ENCODE measurements around the gene GADD45G.

Gene GADD45G

DNA sequence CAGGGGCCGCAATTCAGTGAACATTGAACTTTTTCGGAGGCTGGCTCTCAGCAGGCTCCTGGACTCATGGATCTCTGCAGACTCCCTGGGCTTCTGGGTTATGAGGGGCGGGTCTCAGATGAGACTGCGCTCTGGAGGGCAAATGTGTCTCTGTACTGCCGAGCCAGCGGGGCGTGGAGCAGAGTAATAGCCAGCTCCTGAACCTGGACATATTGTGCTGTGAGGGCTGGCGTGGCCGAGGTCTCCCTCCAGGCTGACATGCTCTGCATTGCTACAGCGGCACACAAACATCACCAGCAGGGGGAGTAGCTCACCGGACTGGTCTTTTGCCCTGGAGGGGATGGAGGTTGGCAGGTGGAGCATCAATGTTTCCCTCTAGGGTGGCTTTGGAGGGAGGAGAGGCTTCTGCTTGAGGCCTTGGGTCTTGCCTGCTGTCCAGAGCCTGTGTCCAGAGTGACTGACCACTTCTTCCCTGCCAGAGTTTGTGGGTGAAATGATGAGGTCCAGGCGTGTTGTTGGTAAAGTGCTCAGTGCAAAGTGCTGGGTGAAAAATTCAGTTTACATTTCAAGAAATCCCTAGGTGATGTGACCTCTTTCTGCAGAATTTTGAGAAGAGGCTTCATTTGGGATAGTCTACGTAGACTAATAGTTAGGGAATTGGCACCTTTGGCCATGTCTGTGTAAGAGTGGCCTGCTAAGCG lies 10.9 kb upstream of the GADD45G start:
- Histone ChIP-seq H3K4me1 (ENCODE audit: control insufficient read depth, insufficient read depth, low read length) (peaks cover 10% of the 10 kb centered on the region; the same call in 1 of the 2 replicates), H3K27me3 (ENCODE audit: control insufficient read depth, insufficient read depth, low read length) (no peaks in the 10 kb centered on the region), H3K36me3 (ENCODE audit: control insufficient read depth, insufficient read depth, low read length) (no peaks in the 10 kb centered on the region), H3K27ac (ENCODE audit: low read depth, low read length) (no peak overlapping the region), H3K9me3 (ENCODE audit: control insufficient read depth, insufficient read depth, low read length) (no peaks in the 10 kb centered on the region), H3K9ac (ENCODE audit: low read depth, low read length) (no peak overlapping the region), H3K4me3 (ENCODE audit: low read depth, low read length) (no peak overlapping the region)

DNA sequence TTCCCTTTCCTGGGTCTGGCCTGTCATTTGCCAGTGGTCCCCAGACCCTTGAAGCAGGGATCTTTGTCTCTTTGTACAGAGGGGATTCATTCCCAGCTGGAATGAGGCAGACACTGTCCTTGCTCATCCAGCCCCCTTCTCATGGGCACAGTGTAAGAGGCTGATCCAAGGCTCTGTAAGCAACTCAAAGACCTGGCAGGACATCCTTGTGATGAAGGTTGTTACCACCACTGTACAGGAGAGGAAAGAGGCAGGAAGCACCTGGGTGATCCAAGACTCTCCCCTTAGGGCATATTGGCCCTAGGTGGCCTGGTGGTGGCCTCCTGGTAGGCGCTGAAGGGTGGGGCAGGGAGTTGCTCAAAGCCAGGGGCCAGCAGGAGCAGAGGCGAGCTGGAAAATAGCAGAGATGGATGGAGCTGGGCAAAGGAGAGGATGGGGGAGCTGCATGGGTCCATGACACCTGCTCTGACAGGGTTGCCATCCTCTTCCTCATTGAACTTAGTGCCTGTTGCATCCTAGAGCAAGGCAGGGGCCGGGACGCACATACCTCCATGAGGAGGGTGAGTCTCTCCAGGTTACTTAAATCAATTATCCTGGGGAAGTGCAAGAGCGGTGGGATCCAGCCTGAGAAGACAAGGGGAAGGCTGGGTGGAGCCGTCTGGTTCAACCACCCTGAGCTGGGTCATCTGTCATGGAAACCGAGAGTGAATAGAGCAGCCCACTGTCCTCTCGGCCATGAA lies 9.8 kb upstream of the GADD45G start:
- Histone ChIP-seq H3K27me3 (ENCODE audit: control insufficient read depth, insufficient read depth, low read length) (no peaks in the 10 kb centered on the region), H3K36me3 (ENCODE audit: control insufficient read depth, insufficient read depth, low read length) (no peaks in the 10 kb centered on the region), H3K27ac (ENCODE audit: low read depth, low read length) (no peak overlapping the region), H3K4me3 (ENCODE audit: low read depth, low read length) (no peak overlapping the region), H3K4me1 (ENCODE audit: control insufficient read depth, insufficient read depth, low read length) (peaks cover 10% of the 10 kb centered on the region; the same call in 1 of the 2 replicates), H3K9me3 (ENCODE audit: control insufficient read depth, insufficient read depth, low read length) (no peaks in the 10 kb centered on the region), H3K9ac (ENCODE audit: low read depth, low read length) (no peak overlapping the region)

DNA sequence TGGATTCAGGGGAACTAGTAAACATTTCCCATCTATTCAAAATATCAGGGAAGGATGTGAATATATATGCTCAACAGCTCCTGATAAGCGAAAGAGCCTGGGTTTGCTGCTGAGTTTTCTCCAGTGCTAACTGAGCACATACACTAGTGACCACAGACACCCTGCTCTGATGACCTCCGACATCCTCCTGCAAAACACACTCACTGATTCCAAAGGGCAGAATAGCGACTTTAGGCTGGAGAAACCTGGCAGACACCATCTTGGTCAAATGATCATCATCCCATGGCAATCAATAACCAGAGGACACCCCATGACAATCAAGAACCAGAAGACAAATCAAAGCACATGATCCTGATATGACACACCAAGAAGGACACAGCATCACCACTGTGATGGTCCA lies 9.2 kb upstream of the GADD45G start:
- H3K9ac ChIP-seq (ENCODE audit: low read depth, low read length): no peak overlapping the region
- H3K9me3 ChIP-seq (ENCODE audit: control insufficient read depth, insufficient read depth, low read length): no peaks in the 10 kb centered on the region

DNA sequence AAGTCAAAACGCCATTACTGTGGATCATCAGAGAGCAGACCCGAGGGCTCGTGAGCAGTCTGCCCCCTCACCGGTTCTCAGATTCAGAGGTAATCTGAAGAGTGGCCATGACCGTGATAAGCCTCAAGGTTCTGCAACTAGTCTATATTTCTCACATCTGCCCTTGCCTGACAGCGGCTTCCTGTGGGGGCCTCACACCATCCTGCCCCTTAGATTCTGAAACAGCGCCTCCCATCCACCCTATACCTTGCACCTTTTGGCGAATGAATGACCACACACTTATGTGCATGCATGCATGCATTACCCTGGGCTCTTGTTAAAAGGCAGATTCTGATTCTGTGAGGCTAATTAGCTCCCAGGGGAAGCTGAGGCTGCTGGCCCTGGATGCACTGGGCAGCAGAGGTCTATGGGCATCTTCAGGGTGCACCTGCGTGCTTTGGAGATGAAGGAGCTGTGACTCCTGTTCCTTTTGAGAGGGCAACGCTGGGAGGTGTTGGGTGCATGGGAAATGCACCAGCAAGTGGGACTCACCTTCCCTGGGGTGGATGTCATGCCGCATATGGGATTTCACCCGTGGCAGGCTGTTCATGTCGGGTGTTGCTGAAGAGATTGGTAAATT lies 7.8 kb upstream of the GADD45G start:
- H3K27ac ChIP-seq (ENCODE audit: low read depth, low read length): no peak overlapping the region

More for the DNA sequence above, 9.2 kb upstream of the GADD45G start:
- no peaks in the 10 kb centered on the region for H3K36me3 ChIP-seq (ENCODE audit: control insufficient read depth, insufficient read depth, low read length)
- H3K4me3 ChIP-seq (ENCODE audit: low read depth, low read length): no peak overlapping the region
- H3K27me3 ChIP-seq (ENCODE audit: control insufficient read depth, insufficient read depth, low read length): no peaks in the 10 kb centered on the region
- H3K4me1 ChIP-seq (ENCODE audit: control insufficient read depth, insufficient read depth, low read length): peaks cover 10% of the 10 kb centered on the region; the same call in 1 of the 2 replicates
- no peak overlapping the region for H3K27ac ChIP-seq (ENCODE audit: low read depth, low read length)

DNA sequence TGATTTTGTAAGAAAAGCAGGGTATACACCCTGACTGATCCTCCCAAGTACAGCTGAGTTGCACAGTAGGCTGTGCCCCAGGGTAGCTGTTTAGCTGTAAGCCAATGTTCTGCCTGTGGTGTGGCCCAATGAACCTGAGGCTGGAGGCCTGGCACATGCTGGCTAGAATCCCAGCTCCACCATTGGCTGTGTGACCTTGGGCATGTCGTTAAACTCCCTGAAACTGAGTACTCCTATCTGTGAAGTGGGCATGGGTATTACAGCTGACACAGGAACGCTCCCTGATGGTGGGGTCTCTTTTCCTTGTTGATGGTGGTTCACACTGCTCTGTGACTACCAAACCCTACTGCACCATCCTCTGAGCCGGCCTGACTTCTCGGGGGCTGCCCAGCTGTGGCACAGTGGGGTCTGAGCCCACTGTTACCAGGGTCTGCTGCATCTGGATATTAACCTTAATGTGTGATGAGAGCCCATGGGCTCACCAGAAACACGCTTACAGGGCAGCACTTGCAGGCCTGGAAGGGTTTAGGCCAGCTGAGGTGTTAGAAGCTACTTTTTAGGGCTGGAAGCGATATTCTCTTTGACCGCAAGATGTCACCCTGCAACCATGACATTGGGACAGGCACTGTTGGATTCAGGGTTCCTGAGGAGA lies 7.0 kb upstream of the GADD45G start:
- H3K36me3 ChIP-seq (ENCODE audit: control insufficient read depth, insufficient read depth, low read length): no peaks in the 10 kb centered on the region

More for the DNA sequence above, 7.8 kb upstream of the GADD45G start:
- Histone ChIP-seq H3K27me3 (ENCODE audit: control insufficient read depth, insufficient read depth, low read length) (no peaks in the 10 kb centered on the region), H3K4me3 (ENCODE audit: low read depth, low read length) (no peak overlapping the region), H3K36me3 (ENCODE audit: control insufficient read depth, insufficient read depth, low read length) (no peaks in the 10 kb centered on the region), H3K9ac (ENCODE audit: low read depth, low read length) (no peak overlapping the region), H3K9me3 (ENCODE audit: control insufficient read depth, insufficient read depth, low read length) (no peaks in the 10 kb centered on the region), H3K4me1 (ENCODE audit: control insufficient read depth, insufficient read depth, low read length) (peaks cover 11% of the 10 kb centered on the region; the same call in 1 of the 2 replicates)

DNA sequence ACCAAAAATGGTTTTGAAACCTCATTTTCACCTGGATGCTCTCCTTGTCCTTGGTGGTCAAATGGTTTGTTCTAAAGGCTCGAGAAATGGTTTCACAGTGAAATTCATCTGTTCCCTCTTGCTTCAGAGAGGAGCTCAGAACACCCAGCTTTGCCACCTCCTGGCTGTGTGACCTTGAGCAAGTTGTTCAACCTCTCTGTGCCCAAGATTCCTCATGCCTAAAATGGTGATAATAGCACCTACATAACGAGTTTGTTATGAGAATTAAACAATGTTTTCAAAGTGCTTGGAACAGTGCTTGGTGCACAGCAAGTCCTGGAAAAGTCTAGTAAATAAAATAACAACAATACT lies 6.5 kb upstream of the GADD45G start:
- Histone ChIP-seq H3K36me3 (ENCODE audit: control insufficient read depth, insufficient read depth, low read length) (no peaks in the 10 kb centered on the region), H3K4me1 (ENCODE audit: control insufficient read depth, insufficient read depth, low read length) (peaks cover 10% of the 10 kb centered on the region; the same call in 1 of the 2 replicates), H3K9ac (ENCODE audit: low read depth, low read length) (no peak overlapping the region), H3K27ac (ENCODE audit: low read depth, low read length) (no peak overlapping the region), H3K27me3 (ENCODE audit: control insufficient read depth, insufficient read depth, low read length) (no peaks in the 10 kb centered on the region), H3K4me3 (ENCODE audit: low read depth, low read length) (no peak overlapping the region), H3K9me3 (ENCODE audit: control insufficient read depth, insufficient read depth, low read length) (no peaks in the 10 kb centered on the region)

More for the DNA sequence above, 7.0 kb upstream of the GADD45G start:
- no peak overlapping the region for H3K27ac ChIP-seq (ENCODE audit: low read depth, low read length)
- H3K9me3 ChIP-seq (ENCODE audit: control insufficient read depth, insufficient read depth, low read length): no peaks in the 10 kb centered on the region
- H3K27me3 ChIP-seq (ENCODE audit: control insufficient read depth, insufficient read depth, low read length): no peaks in the 10 kb centered on the region
- no peak overlapping the region for H3K9ac ChIP-seq (ENCODE audit: low read depth, low read length)
- peaks cover 12% of the 10 kb centered on the region; the same call in 1 of the 2 replicates for H3K4me1 ChIP-seq (ENCODE audit: control insufficient read depth, insufficient read depth, low read length)
- no peak overlapping the region for H3K4me3 ChIP-seq (ENCODE audit: low read depth, low read length)

DNA sequence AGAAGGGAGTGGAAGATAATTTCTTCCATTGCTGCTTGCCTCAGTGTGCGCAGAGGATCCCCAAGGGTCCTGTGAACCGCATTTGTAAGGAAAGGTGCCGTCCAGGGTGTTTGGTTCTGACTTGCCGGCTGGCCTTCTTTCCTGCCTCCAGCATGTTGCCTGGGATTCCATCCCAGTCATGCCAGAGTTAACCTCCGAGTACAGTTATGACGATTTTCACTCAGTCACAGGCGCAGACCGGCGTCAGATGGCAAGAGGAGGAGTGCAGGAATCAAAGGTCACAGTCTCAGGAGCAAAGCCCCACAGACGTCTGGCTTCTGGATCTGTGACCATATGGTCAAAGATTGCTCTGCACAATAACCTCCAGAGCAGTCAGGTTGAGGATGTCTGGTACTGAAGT lies 5.9 kb upstream of the GADD45G start:
- no peaks in the 10 kb centered on the region for H3K27me3 ChIP-seq (ENCODE audit: control insufficient read depth, insufficient read depth, low read length)
- no peaks in the 10 kb centered on the region for H3K9me3 ChIP-seq (ENCODE audit: control insufficient read depth, insufficient read depth, low read length)
- peaks cover 10% of the 10 kb centered on the region; the same call in 1 of the 2 replicates for H3K4me1 ChIP-seq (ENCODE audit: control insufficient read depth, insufficient read depth, low read length)
- H3K27ac ChIP-seq (ENCODE audit: low read depth, low read length): no peak overlapping the region
- H3K4me3 ChIP-seq (ENCODE audit: low read depth, low read length): no peak overlapping the region
- no peaks in the 10 kb centered on the region for H3K36me3 ChIP-seq (ENCODE audit: control insufficient read depth, insufficient read depth, low read length)
- H3K9ac ChIP-seq (ENCODE audit: low read depth, low read length): no peak overlapping the region

DNA sequence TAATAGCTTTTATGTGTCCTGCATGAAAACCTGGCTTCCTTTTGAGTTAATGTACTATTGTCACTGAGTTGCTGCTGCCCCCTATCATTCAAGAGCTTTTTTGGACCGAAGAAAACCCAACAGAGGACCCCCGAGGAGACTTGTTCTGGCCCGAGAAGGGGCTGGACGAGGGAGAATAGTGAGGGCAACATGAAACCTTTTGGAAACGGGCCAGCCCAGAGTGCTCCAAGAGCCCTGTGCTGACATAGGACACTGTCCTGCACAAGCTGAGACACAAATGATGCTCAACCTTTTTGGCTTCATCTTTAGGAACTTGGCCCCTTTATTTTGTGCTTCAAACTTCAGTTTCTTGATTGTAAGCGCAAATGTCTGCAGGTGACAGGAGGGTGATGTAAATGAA lies 4.0 kb upstream of the GADD45G start:
- Histone ChIP-seq H3K36me3 (ENCODE audit: control insufficient read depth, insufficient read depth, low read length) (no peaks in the 10 kb centered on the region), H3K27ac (ENCODE audit: low read depth, low read length) (no peak overlapping the region)

DNA sequence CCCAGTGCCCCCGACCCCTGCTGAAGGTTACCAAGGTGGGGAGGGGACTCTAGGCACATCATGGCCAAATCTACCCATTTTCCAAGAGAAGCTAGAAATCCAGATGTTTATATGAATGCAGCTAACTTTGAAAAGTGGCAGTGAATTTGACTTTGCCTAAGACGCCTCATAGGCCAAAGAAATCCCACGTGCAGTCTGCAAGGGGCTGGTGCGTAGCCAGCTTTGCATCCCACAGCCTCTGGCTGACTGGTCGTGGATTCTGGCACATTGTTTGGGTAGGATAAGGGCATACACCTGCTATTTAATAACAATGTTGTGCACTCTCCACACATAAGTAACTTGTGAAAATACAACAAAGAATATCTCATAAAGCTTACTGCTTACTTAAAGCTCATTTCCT lies 3.5 kb upstream of the GADD45G start:
- Histone ChIP-seq H3K9ac (ENCODE audit: low read depth, low read length) (no peak overlapping the region), H3K4me3 (ENCODE audit: low read depth, low read length) (no peak overlapping the region), H3K27ac (ENCODE audit: low read depth, low read length) (no peak overlapping the region), H3K9me3 (ENCODE audit: control insufficient read depth, insufficient read depth, low read length) (no peaks in the 10 kb centered on the region), H3K27me3 (ENCODE audit: control insufficient read depth, insufficient read depth, low read length) (peaks cover 9% of the 10 kb centered on the region; the same call in 1 of the 2 replicates), H3K36me3 (ENCODE audit: control insufficient read depth, insufficient read depth, low read length) (peaks cover 4% of the 10 kb centered on the region; the same call in 1 of the 2 replicates), H3K4me1 (ENCODE audit: control insufficient read depth, insufficient read depth, low read length) (peaks cover 15% of the 10 kb centered on the region)

More for the DNA sequence above, 4.0 kb upstream of the GADD45G start:
- Histone ChIP-seq H3K4me3 (ENCODE audit: low read depth, low read length) (no peak overlapping the region), H3K4me1 (ENCODE audit: control insufficient read depth, insufficient read depth, low read length) (peaks cover 15% of the 10 kb centered on the region), H3K9ac (ENCODE audit: low read depth, low read length) (no peak overlapping the region), H3K27me3 (ENCODE audit: control insufficient read depth, insufficient read depth, low read length) (peaks cover 4% of the 10 kb centered on the region; the same call in 1 of the 2 replicates), H3K9me3 (ENCODE audit: control insufficient read depth, insufficient read depth, low read length) (no peaks in the 10 kb centered on the region)

DNA sequence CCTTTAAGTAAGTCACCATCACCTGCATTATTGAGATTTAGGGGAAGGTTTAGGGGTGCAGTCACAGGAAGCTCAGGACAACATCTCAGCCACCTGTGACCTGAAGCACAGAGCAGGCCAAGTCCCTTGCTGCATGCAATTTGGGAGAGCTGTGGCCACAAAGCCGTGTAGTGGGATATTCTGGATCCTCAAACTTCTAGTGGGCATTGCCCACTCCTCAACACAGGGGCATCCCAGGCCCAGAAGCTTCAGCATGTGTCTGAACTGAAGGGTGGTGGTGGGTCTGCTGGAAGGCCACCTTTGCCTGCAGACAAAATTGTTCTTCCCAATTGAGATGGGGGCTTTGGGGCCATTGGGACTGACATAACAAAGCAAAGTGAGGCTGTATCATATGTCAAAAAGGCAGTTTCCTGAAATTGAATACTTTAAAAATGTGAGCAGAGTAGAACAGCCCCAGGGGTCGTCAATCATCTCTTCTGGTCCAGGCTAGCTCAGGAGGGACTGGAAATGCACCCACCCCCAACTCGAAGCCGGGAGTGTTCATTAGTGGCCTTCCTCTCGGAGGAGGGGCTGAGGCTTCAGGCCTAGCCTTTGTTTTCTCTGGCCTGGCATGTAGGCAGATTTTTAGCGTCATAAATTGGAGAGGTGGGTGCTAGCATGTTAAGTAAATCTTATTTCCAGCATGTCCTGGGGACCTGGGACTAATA lies 2.8 kb upstream of the GADD45G start:
- Histone ChIP-seq H3K27me3 (ENCODE audit: control insufficient read depth, insufficient read depth, low read length) (peaks cover 12% of the 10 kb centered on the region), H3K9ac (ENCODE audit: low read depth, low read length) (no peak overlapping the region), H3K36me3 (ENCODE audit: control insufficient read depth, insufficient read depth, low read length) (peaks cover 10% of the 10 kb centered on the region), H3K4me1 (ENCODE audit: control insufficient read depth, insufficient read depth, low read length) (peaks cover 21% of the 10 kb centered on the region), H3K9me3 (ENCODE audit: control insufficient read depth, insufficient read depth, low read length) (no peaks in the 10 kb centered on the region), H3K4me3 (ENCODE audit: low read depth, low read length) (no peak overlapping the region), H3K27ac (ENCODE audit: low read depth, low read length) (no peak overlapping the region)

All from HUES48 (cell line).